Body of pancreas (tissue), 4 donors: ENCODE results near the gene ANO2.

Experiments
- POLR2A ChIP-seq, 3 donors: fragments of 450-650 bp; IDR thresholded peaks; one replicate each; pipeline ENCODE4 v1.6.1; 2016; ENCODE audit warnings: antibody characterized with exemption in 3 of 3, mild to moderate bottlenecking in 2 of 3
- TF ChIP-seq, protein P1 (sequence below), 7 experiments: fragments of 450-650 bp in 4 of 7; fragments of 200-600 bp in 3 of 7; sonication (generic) in 3 of 7; IDR thresholded peaks; one replicate each; pipeline ENCODE4 v1.5.1; 2016 to 2019; ENCODE audit warnings: antibody characterized with exemption in 7 of 7

- TF ChIP-seq POLR2A (IDR thresholded peaks at IDR 0.05), result no peak
- TF ChIP-seq, protein P1, sequence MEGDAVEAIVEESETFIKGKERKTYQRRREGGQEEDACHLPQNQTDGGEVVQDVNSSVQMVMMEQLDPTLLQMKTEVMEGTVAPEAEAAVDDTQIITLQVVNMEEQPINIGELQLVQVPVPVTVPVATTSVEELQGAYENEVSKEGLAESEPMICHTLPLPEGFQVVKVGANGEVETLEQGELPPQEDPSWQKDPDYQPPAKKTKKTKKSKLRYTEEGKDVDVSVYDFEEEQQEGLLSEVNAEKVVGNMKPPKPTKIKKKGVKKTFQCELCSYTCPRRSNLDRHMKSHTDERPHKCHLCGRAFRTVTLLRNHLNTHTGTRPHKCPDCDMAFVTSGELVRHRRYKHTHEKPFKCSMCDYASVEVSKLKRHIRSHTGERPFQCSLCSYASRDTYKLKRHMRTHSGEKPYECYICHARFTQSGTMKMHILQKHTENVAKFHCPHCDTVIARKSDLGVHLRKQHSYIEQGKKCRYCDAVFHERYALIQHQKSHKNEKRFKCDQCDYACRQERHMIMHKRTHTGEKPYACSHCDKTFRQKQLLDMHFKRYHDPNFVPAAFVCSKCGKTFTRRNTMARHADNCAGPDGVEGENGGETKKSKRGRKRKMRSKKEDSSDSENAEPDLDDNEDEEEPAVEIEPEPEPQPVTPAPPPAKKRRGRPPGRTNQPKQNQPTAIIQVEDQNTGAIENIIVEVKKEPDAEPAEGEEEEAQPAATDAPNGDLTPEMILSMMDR (IDR thresholded peaks at IDR 0.05), result no peak
Observed at GRCh38 chr12:5746917-5747316, 198.1 kb downstream of the ANO2 start.
